Upper lobe of right lung (tissue), 1 donor: ENCODE data around the gene CHRNE. TPM values are rescaled to one million over a fixed set of nuclear protein-coding genes. Genes with fewer than 3 reads are reported as not detected.
"Not testable (repeated sequence)": the region's sequence is repeated elsewhere in the genome, so short reads cannot be mapped to it uniquely, and the experiment has no call there.

ENCODE experiments used
- ATAC-seq: fragments of 200-7000 bp; cut with Tn5 transposase; one replicate; pipeline ENCODE4 v1.9.1; 2020; ENCODE audit warnings: mild to moderate bottlenecking, moderate library complexity
- DNase-seq: peaks from one replicate; pipeline ENCODE4 v3.0.0-alpha.2; 2020
- H3K27ac ChIP-seq: fragments of 200-600 bp; one replicate; pipeline ENCODE4 v1.8.0; 2022
- H3K27me3 ChIP-seq: fragments of 200-600 bp; one replicate; pipeline ENCODE4 v1.8.0; 2022; ENCODE audit warnings: mild to moderate bottlenecking
- H3K36me3 ChIP-seq: fragments of 200-600 bp; one replicate; pipeline ENCODE4 v1.8.0; 2022
- H3K4me1 ChIP-seq: fragments of 200-600 bp; one replicate; pipeline ENCODE4 v1.8.0; 2022
- H3K4me3 ChIP-seq: fragments of 200-600 bp; one replicate; pipeline ENCODE4 v1.8.0; 2022; ENCODE audit warnings: mild to moderate bottlenecking
- H3K9me3 ChIP-seq: fragments of 200-600 bp; one replicate; pipeline ENCODE4 v1.8.0; 2022
- CTCF ChIP-seq: fragments of 200-600 bp; IDR thresholded peaks from one replicate; pipeline ENCODE4 v1.8.0; 2022; ENCODE audit warnings: antibody characterized with exemption
- intact Hi-C: fragments of 100-400 bp; cut with DNase I; formaldehyde crosslinking; loops from one replicate; pipeline ENCODE4 v1.11.0; 2022
- total RNA-seq: library from RNA; stranded (reverse); fragmentation: NEBNext Ultra II Directional; extraction: Animal tissue kit (Norgen Biotek cat#: 25700); gene quantifications from one replicate; pipeline ENCODE4 v1.2.1, GENCODE V29; 2021
- donor health status: DM: no; HTN: yes; CAD: no; lungs with severe emphysema.

Gene CHRNE
- total RNA-seq, 1 donor from 2014 or later = 0.98 TPM

GRCh38 chr17:4933646-4934045, 30.7 kb upstream of the CHRNE start:
- Histone ChIP-seq H3K9me3 (no peaks in the 10 kb centered on the region), H3K4me1 (peaks cover 12% of the 10 kb centered on the region), H3K36me3 (peaks cover 13% of the 10 kb centered on the region), H3K4me3 (no peak overlapping the region), H3K27me3 (no peaks in the 10 kb centered on the region), H3K27ac (no peak overlapping the region)
- DNase-seq (no peak), ATAC-seq (no peak)
- intact Hi-C loops = no loop called here
- TF ChIP-seq CTCF = no peak

DNA sequence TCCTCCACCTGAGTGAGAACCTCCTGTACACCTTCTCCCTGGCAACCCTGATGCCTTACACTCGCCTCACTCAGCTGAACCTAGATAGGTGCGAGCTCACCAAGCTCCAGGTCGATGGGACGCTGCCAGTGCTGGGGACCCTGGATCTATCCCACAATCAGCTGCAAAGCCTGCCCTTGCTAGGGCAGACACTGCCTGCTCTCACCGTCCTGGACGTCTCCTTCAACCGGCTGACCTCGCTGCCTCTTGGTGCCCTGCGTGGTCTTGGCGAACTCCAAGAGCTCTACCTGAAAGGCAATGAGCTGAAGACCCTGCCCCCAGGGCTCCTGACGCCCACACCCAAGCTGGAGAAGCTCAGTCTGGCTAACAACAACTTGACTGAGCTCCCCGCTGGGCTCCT, 29.9 kb upstream of the CHRNE start:
- DNase-seq (no peak), ATAC-seq (no peak)
- no peak overlapping the region for H3K27ac ChIP-seq
- H3K4me1 ChIP-seq = peaks cover 6% of the 10 kb centered on the region
- intact Hi-C loops = no loop called here
- no peaks in the 10 kb centered on the region for H3K27me3 ChIP-seq
- no peaks in the 10 kb centered on the region for H3K9me3 ChIP-seq
- H3K4me3 ChIP-seq = no peak overlapping the region
- H3K36me3 ChIP-seq = peaks cover 7% of the 10 kb centered on the region
- no peak for TF ChIP-seq CTCF

DNA sequence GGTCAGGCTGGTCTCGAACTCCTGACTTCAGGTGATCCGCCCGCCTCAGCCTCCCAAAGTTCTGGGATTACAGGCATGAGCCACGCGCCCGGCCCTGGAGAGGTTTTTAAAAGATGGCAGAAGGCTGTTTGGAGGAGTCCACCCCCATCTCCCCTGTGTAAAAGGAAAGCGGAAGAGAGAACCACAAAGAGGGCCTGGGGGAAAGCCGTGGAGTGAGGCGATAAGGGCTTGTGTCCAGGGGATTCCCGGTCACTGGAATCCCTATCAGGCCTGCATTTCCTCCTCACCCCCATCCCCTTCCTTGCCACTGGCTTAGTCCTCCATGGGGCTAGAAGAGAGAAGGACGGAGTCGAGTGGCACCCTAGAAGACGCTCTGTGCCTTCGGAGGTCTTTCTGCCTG, 29.1 kb upstream of the CHRNE start, which contains the start of gene GP1BA:
Gene GP1BA, plus strand, starts transcription at position 315 of the 400 bp plus-strand sequence. CDS start 328 bp downstream, outside the sequence.
- Histone ChIP-seq H3K36me3 (no peaks in the 10 kb centered on the region), H3K27ac (no peak within 1 kb of the TSS), H3K4me1 (peaks cover 6% of the 10 kb centered on the region), H3K4me3 (no peak within 1 kb of the TSS), H3K9me3 (no peaks in the 10 kb centered on the region), H3K27me3 (no peaks in the 10 kb centered on the region)
- ATAC-seq = no peak
- DNase-seq = no peak
- no peak for TF ChIP-seq CTCF
- intact Hi-C loops = no loop called here

- ATAC-seq (no peak), DNase-seq (no peak)
- intact Hi-C loops = no loop called here
- Histone ChIP-seq H3K4me1 (peaks cover under 1% of the 10 kb centered on the region), H3K27me3 (no peaks in the 10 kb centered on the region), H3K36me3 (no peaks in the 10 kb centered on the region), H3K27ac (no peak overlapping the region), H3K4me3 (no peak overlapping the region), H3K9me3 (no peaks in the 10 kb centered on the region)
- TF ChIP-seq CTCF = no peak
These were observed 26.0 kb upstream of the CHRNE start for GRCh38 chr17:4928881-4929280.

GRCh38 chr17:4926577-4927335, 23.9 kb upstream of the CHRNE start:
- intact Hi-C loops, ATAC-seq, H3K9me3 ChIP-seq, H3K27me3 ChIP-seq, H3K27ac ChIP-seq, H3K36me3 ChIP-seq, H3K4me3 ChIP-seq, DNase-seq, H3K4me1 ChIP-seq: not testable (repeated sequence)

DNA sequence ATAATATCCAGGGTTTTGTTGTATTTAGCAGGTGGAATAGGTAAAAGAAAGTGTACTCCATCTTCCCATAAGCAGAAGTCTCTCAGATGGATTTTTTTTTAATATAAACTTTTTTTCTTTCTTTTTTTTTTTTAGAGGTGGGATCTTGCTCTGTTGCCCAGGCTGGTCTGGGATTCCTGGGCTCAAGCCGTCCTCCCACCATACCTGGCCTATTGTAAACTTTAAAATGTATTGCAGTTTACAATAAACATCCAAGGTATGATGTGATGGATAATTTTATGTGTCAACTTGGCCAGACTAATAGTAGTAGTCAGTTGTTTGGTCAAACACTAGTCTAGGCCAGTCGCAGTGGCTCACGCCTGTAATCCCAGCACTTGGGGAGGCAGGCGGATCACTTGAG, 18.4 kb upstream of the CHRNE start:
- intact Hi-C loops = no loop called here
- no peak for DNase-seq
- Histone ChIP-seq H3K27me3 (no peaks in the 10 kb centered on the region), H3K4me1 (no peaks in the 10 kb centered on the region), H3K27ac (no peak overlapping the region), H3K4me3 (no peak overlapping the region), H3K9me3 (no peaks in the 10 kb centered on the region), H3K36me3 (no peaks in the 10 kb centered on the region)
- no peak for ATAC-seq
- TF ChIP-seq CTCF = no peak
